WTC11 (cell line): ENCODE results near the gene BOC. TPM values are rescaled to one million over a fixed set of nuclear protein-coding genes. Genes with fewer than 3 reads are reported as not detected.

Experiments used
- ATAC-seq: fragments of 200-7000 bp; cut with Tn5 transposase; 2 replicates; pipeline ENCODE4 v1.10.0; 2021; ENCODE audit warnings: mild to moderate bottlenecking, moderate library complexity
- CTCF ChIA-PET: fragments of 300-600 bp; sonication (Branson Sonifier 250); formaldehyde crosslinking; loops from one replicate; lab custom pipeline; 2021; ENCODE audit warnings: antibody characterized with exemption; lab: Charles Lee
- POLR2A ChIA-PET: fragments of 350-600 bp; sonication (Branson Sonifier 250); formaldehyde crosslinking; loops from one replicate; lab custom pipeline; 2021; ENCODE audit warnings: antibody characterized with exemption; lab: Charles Lee
- DNase-seq: peaks from one replicate; pipeline ENCODE4 v3.0.0; 2021; ENCODE audit warnings: low spot score
- H3K27ac Mint-ChIP-seq: 2 replicates; pipeline ENCODE4 v1.8.0; 2021; ENCODE audit warnings: mixed read lengths
- H3K27me3 Mint-ChIP-seq: 2 replicates; pipeline ENCODE4 v1.8.0; 2021; ENCODE audit warnings: low read depth, mild to moderate bottlenecking, moderate library complexity, mixed read lengths
- H3K36me3 Mint-ChIP-seq: 2 replicates; pipeline ENCODE4 v1.8.0; 2021; ENCODE audit warnings: mixed read lengths
- H3K4me1 Mint-ChIP-seq: 2 replicates; pipeline ENCODE4 v1.8.0; 2022; ENCODE audit warnings: mixed read lengths
- H3K4me3 Mint-ChIP-seq: 2 replicates; pipeline ENCODE4 v1.8.0; 2021; ENCODE audit warnings: mild to moderate bottlenecking, moderate library complexity, mixed read lengths
- H3K9me3 Mint-ChIP-seq: 2 replicates; pipeline ENCODE4 v1.8.0; 2021; ENCODE audit warnings: mixed read lengths
- FOXK1 ChIP-seq: sonication (generic); formaldehyde crosslinking; IDR thresholded peaks from 2 replicates; pipeline ENCODE4 v1.8.0; 2022; ENCODE audit warnings: mild to moderate bottlenecking, moderate library complexity, missing genetic modification reagents
- GRHL2 ChIP-seq: fragments of 250-450 bp; sonication (Bioruptor Pico); IDR thresholded peaks from 2 replicates; pipeline ENCODE4 v1.8.0; 2022; ENCODE audit warnings: mild to moderate bottlenecking, moderate library complexity; ENCODE audit not compliant: insufficient replicate concordance, severe bottlenecking
- GTF2I ChIP-seq: fragments of 250-450 bp; sonication (Bioruptor Pico); conservative IDR thresholded peaks from 2 replicates; pipeline ENCODE4 v1.4.0; 2021; ENCODE audit warnings: mild to moderate bottlenecking
- HMGA2 ChIP-seq: fragments of 250-450 bp; sonication (Bioruptor Pico); IDR thresholded peaks from 2 replicates; pipeline ENCODE4 v1.4.0; 2021; ENCODE audit warnings: mild to moderate bottlenecking, moderate library complexity
- MYBL2 ChIP-seq: sonication (generic); formaldehyde crosslinking; IDR thresholded peaks from 2 replicates; pipeline ENCODE4 v1.8.1; 2023; ENCODE audit warnings: mild to moderate bottlenecking, moderate library complexity, missing genetic modification reagents
- NFE2L1 ChIP-seq: sonication (generic); formaldehyde crosslinking; IDR thresholded peaks from 2 replicates; pipeline ENCODE4 v1.8.1; 2023; ENCODE audit warnings: missing genetic modification reagents
- NR1H2 ChIP-seq: sonication (generic); formaldehyde crosslinking; IDR thresholded peaks from 2 replicates; pipeline ENCODE4 v1.9.0; 2021; ENCODE audit warnings: mild to moderate bottlenecking, moderate library complexity, missing genetic modification reagents
- OVOL2 ChIP-seq: fragments of 250-450 bp; sonication (Bioruptor Pico); IDR thresholded peaks from 2 replicates; pipeline ENCODE4 v1.9.0; 2021; ENCODE audit warnings: mild to moderate bottlenecking, borderline replicate concordance
- PRRX2 ChIP-seq: fragments of 250-450 bp; sonication (Bioruptor Pico); IDR thresholded peaks from 2 replicates; pipeline ENCODE4 v1.8.0; 2021; ENCODE audit warnings: mild to moderate bottlenecking
- TEAD4 ChIP-seq: sonication (generic); formaldehyde crosslinking; IDR thresholded peaks from 2 replicates; pipeline ENCODE4 v1.8.0; 2022; ENCODE audit warnings: mild to moderate bottlenecking, missing genetic modification reagents
- TP53 ChIP-seq: sonication (generic); formaldehyde crosslinking; IDR thresholded peaks from 2 replicates; pipeline ENCODE4 v1.8.1; 2023; ENCODE audit warnings: mild to moderate bottlenecking, missing genetic modification reagents
- ZNF263 ChIP-seq: sonication (generic); formaldehyde crosslinking; IDR thresholded peaks from 2 replicates; pipeline ENCODE4 v1.8.1; 2022; ENCODE audit warnings: low read depth, mild to moderate bottlenecking, moderate library complexity, missing genetic modification reagents
- ZNF423 ChIP-seq: fragments of 250-450 bp; sonication (Bioruptor Pico); IDR thresholded peaks from 2 replicates; pipeline ENCODE4 v2.1.2; 2022; ENCODE audit warnings: mild to moderate bottlenecking, moderate library complexity
- total RNA-seq: library from RNA; stranded (reverse); gene quantifications from 3 replicates; pipeline ENCODE4 v1.2.3, GENCODE V29; 2021
- TF ChIP-seq, protein P1 (sequence below): sonication (generic); formaldehyde crosslinking; IDR thresholded peaks from 2 replicates; pipeline ENCODE4 v1.8.1; 2022; ENCODE audit warnings: low read depth, mild to moderate bottlenecking, moderate library complexity, missing genetic modification reagents, borderline replicate concordance
- TF ChIP-seq, protein P2 (sequence below): sonication (generic); formaldehyde crosslinking; conservative IDR thresholded peaks from 2 replicates; pipeline ENCODE4 v1.8.1; 2022; ENCODE audit warnings: mild to moderate bottlenecking, missing genetic modification reagents
- TF ChIP-seq, protein P3 (sequence below): sonication (generic); formaldehyde crosslinking; IDR thresholded peaks from 2 replicates; pipeline ENCODE4 v1.8.0; 2023; ENCODE audit warnings: mild to moderate bottlenecking, missing genetic modification reagents
- TF ChIP-seq, protein P4 (sequence below): sonication (generic); formaldehyde crosslinking; IDR thresholded peaks from 2 replicates; pipeline ENCODE4 v1.8.1; 2023; ENCODE audit warnings: mild to moderate bottlenecking, missing genetic modification reagents, borderline replicate concordance

BOC gene
- total RNA-seq, 1 experiment from 2014 or later: 8.0 TPM

DNA sequence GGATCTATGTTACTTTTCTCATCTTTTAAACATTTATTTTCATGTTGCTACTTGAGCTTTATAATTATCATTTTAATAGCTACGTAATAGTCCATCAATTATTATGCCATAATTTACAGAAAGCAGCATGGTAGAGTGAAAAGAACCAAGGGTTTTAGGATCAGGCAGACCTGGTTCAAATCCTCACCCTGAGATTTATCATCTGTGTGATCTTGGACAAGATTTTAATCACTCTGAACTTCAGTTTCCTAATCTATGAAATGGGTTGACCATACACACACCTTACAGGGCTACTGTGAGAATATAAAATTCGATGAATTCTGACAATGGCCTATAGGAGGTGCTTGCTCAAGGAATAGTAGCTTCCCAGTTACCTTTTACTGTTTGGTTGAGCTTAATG lies 27.1 kb downstream of the BOC start:
- H3K9me3 Mint-ChIP-seq: no peaks in the 10 kb centered on the region
- POLR2A ChIA-PET: no interaction called here

DNA sequence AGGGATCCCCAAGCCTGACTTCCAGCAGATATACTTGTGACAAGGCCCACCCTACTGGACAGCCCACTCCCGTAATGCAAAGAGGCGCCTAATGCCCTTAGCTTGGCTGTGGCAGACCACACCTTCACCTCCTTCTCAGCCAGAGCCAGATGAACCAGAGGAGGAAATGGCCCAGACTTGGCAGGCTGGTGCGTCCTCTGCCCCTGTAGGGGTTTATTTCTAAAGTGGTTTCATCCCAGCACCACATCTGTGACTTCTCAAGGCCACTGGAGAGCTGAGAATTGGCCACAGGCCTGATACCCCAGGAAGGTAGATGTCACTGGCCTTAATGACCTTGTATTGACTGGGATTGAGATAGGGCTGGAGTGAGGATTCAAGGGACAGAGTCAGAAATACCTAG lies 29.5 kb downstream of the BOC start:
- Mint-ChIP-seq H3K36me3 (no peaks in the 10 kb centered on the region), H3K27ac (no peak overlapping the region), H3K9me3 (no peaks in the 10 kb centered on the region), H3K4me1 (peaks cover 47% of the 10 kb centered on the region), H3K27me3 (no peaks in the 10 kb centered on the region), H3K4me3 (no peak overlapping the region)
- ATAC-seq (no peak), DNase-seq (no peak)
- ChIA-PET POLR2A (interaction anchor here (1.8 kb wide), 1 partner anchor 23 kb away, joined by 4 read pairs; no protein-coding TSS in a partner anchor), CTCF (interaction anchor here (1.0 to 1.5 kb wide), 5 partner anchors 17 to 104 kb away, joined by 3 to 4 read pairs (median 4); no protein-coding TSS in a partner anchor)
- TF ChIP-seq HMGA2 (CRISPR knock-in tag) (no peak), OVOL2 (CRISPR knock-in tag) (no peak), FOXK1 (CRISPR knock-in tag) (no peak), TEAD4 (CRISPR knock-in tag) (no peak), ZNF423 (CRISPR knock-in tag) (no peak), GRHL2 (no peak)
- TF ChIP-seq, protein P1, sequence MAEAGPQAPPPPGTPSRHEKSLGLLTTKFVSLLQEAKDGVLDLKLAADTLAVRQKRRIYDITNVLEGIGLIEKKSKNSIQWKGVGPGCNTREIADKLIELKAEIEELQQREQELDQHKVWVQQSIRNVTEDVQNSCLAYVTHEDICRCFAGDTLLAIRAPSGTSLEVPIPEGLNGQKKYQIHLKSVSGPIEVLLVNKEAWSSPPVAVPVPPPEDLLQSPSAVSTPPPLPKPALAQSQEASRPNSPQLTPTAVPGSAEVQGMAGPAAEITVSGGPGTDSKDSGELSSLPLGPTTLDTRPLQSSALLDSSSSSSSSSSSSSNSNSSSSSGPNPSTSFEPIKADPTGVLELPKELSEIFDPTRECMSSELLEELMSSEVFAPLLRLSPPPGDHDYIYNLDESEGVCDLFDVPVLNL (CRISPR knock-in tag): no peak

More for the DNA sequence above, 27.1 kb downstream of the BOC start:
- Mint-ChIP-seq H3K27ac (no peak overlapping the region), H3K27me3 (no peaks in the 10 kb centered on the region), H3K36me3 (no peaks in the 10 kb centered on the region)
- DNase-seq: no peak
- peak; percentile 24 for ATAC-seq
- TF ChIP-seq ZNF263 (CRISPR knock-in tag): no peak
- 0 out of 2 replicates have a peak, but pooled peaks have one; percentile 45 for TF ChIP-seq GTF2I (CRISPR knock-in tag)
- TF ChIP-seq PRRX2 (CRISPR knock-in tag): no peak
- no peak for TF ChIP-seq MYBL2 (CRISPR knock-in tag)
- TF ChIP-seq, all 79 proteins: peak for 1
- Mint-ChIP-seq H3K4me3 (no peak overlapping the region), H3K4me1 (peaks cover 38% of the 10 kb centered on the region)
- CTCF ChIA-PET: interaction anchor here (0.6 to 1.8 kb wide), 14 partner anchors 9 to 204 kb away, joined by 3 to 12 read pairs (median 4); no protein-coding TSS in a partner anchor

DNA sequence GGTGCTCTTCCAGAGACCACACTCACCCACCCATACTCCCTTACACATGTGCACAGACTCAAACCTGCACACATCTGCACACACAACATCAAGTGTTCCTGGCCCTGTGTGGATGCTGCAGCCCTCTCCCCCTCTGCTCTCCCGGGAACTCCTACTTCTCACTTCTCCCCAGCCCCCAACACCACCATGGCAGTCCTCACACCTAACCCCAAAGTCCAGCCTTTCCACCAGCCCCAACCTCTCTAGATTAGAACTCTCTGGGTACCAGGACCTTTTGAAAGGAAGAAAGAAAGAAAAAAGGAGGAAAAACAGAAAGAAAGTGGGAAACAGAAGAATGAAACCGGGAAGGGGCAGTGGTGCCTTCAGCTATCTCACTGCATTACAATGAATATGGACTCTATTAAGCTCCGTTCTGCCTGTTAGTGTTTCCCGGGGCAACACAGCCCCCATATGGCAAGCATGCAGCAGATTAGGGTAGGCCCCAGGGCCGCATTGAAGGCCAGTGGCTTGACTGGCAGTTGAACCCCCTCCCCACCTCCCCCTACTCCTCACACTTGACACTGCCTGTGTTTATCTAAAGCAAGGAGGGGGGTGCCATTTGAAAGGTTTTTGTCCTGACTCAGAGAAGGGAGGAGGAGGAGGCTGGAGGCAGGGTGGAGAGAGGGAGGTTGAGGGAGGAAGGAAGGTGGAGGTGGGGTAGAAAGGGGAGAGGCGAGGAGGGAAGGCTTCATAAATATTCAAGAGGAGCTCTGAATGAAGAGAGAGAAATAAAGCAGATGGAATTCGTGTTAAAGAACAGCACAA lies 30.1 kb downstream of the BOC start:
- H3K27me3 Mint-ChIP-seq: no peaks in the 10 kb centered on the region
- ChIA-PET POLR2A (interaction anchor here (0.6 to 1.8 kb wide), 4 partner anchors 22 to 207 kb away, joined by 3 to 4 read pairs (median 3); no protein-coding TSS in a partner anchor), CTCF (interaction anchor here (0.6 to 1.5 kb wide), 9 partner anchors 15 to 582 kb away, joined by 3 to 7 read pairs (median 3); no protein-coding TSS in a partner anchor)
- H3K4me1 Mint-ChIP-seq: peaks cover 51% of the 10 kb centered on the region
- H3K4me3 Mint-ChIP-seq: peak overlapping the region; percentile 53
- TF ChIP-seq TP53 (CRISPR knock-in tag) (no peak), NFE2L1 (no peak), NR1H2 (no peak)
- TF ChIP-seq, protein P2, sequence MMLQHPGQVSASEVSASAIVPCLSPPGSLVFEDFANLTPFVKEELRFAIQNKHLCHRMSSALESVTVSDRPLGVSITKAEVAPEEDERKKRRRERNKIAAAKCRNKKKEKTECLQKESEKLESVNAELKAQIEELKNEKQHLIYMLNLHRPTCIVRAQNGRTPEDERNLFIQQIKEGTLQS (CRISPR knock-in tag): no peak
- TF ChIP-seq, protein P3, sequence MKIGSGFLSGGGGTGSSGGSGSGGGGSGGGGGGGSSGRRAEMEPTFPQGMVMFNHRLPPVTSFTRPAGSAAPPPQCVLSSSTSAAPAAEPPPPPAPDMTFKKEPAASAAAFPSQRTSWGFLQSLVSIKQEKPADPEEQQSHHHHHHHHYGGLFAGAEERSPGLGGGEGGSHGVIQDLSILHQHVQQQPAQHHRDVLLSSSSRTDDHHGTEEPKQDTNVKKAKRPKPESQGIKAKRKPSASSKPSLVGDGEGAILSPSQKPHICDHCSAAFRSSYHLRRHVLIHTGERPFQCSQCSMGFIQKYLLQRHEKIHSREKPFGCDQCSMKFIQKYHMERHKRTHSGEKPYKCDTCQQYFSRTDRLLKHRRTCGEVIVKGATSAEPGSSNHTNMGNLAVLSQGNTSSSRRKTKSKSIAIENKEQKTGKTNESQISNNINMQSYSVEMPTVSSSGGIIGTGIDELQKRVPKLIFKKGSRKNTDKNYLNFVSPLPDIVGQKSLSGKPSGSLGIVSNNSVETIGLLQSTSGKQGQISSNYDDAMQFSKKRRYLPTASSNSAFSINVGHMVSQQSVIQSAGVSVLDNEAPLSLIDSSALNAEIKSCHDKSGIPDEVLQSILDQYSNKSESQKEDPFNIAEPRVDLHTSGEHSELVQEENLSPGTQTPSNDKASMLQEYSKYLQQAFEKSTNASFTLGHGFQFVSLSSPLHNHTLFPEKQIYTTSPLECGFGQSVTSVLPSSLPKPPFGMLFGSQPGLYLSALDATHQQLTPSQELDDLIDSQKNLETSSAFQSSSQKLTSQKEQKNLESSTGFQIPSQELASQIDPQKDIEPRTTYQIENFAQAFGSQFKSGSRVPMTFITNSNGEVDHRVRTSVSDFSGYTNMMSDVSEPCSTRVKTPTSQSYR (CRISPR knock-in tag): peak; percentile 66; the same call in 1 of the 2 replicates
- TF ChIP-seq, protein P4, sequence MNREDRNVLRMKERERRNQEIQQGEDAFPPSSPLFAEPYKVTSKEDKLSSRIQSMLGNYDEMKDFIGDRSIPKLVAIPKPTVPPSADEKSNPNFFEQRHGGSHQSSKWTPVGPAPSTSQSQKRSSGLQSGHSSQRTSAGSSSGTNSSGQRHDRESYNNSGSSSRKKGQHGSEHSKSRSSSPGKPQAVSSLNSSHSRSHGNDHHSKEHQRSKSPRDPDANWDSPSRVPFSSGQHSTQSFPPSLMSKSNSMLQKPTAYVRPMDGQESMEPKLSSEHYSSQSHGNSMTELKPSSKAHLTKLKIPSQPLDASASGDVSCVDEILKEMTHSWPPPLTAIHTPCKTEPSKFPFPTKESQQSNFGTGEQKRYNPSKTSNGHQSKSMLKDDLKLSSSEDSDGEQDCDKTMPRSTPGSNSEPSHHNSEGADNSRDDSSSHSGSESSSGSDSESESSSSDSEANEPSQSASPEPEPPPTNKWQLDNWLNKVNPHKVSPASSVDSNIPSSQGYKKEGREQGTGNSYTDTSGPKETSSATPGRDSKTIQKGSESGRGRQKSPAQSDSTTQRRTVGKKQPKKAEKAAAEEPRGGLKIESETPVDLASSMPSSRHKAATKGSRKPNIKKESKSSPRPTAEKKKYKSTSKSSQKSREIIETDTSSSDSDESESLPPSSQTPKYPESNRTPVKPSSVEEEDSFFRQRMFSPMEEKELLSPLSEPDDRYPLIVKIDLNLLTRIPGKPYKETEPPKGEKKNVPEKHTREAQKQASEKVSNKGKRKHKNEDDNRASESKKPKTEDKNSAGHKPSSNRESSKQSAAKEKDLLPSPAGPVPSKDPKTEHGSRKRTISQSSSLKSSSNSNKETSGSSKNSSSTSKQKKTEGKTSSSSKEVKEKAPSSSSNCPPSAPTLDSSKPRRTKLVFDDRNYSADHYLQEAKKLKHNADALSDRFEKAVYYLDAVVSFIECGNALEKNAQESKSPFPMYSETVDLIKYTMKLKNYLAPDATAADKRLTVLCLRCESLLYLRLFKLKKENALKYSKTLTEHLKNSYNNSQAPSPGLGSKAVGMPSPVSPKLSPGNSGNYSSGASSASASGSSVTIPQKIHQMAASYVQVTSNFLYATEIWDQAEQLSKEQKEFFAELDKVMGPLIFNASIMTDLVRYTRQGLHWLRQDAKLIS (CRISPR knock-in tag): no peak
- TF ChIP-seq, all 79 proteins: peak for 1
- Mint-ChIP-seq H3K27ac (no peak overlapping the region; the same call in 1 of the 2 replicates), H3K9me3 (no peaks in the 10 kb centered on the region), H3K36me3 (no peaks in the 10 kb centered on the region)
- DNase-seq (peak; percentile 57), ATAC-seq (peak; percentile 79)
